SK-N-SH (cell line): ENCODE results near the gene CEP170B. TPM values are rescaled to one million over a fixed set of nuclear protein-coding genes. Genes with fewer than 3 reads are reported as not detected.

Experiments
- CTCF ChIA-PET: fragments of 300-600, 350-600 bp; formaldehyde crosslinking; extraction: SDS; loops from one replicate; lab custom pipeline; 2021; lab: Yijun Ruan, JAX
- POLR2A ChIA-PET: fragments of 350-600 bp; sonication (Branson Sonifier 250); formaldehyde crosslinking; extraction: SDS; loops from one replicate; lab custom pipeline; 2020; ENCODE audit warnings: antibody characterized with exemption, inconsistent platforms; lab: Yijun Ruan, JAX
- DNase-seq: peaks from one replicate; pipeline ENCODE4 v3.0.0; 2012
- H2AFZ ChIP-seq: fragments of 200-600 bp; sonication (generic); 2 replicates; pipeline ENCODE4 v1.8.1; 2016; ENCODE audit warnings: antibody characterized with exemption, mild to moderate bottlenecking, low read depth
- H3F3A ChIP-seq: fragments of 200-600 bp; sonication (generic); replicated peaks from 2 replicates; pipeline ENCODE3; 2016; ENCODE audit warnings: antibody characterized with exemption, mild to moderate bottlenecking; ENCODE audit not compliant: insufficient read depth
- H3K27ac ChIP-seq, 2 experiments: fragments of 200-500 bp in 1 of 2; fragments of 200-600 bp in 1 of 2; sonication (Bioruptor generic) in 1 of 2; sonication (generic), shearing (Covaris generic) in 1 of 2; 2 replicates each; pipeline versions ENCODE4 v1.5.1 to v1.6.1; 2014 to 2016; ENCODE audit warnings: low read depth in 2 of 2, inconsistent platforms in 1 of 2, low read length in 1 of 2, mild to moderate bottlenecking in 1 of 2, mixed read lengths in 1 of 2
- H3K27me3 ChIP-seq: fragments of 200-600 bp; sonication (generic), shearing (Covaris generic); 2 replicates; pipeline ENCODE4 v1.6.1; 2016; ENCODE audit warnings: mixed run types; ENCODE audit not compliant: insufficient read depth
- H3K36me3 ChIP-seq, 2 experiments: fragments of 200-500 bp in 1 of 2; fragments of 200-600 bp in 1 of 2; sonication (Bioruptor generic) in 1 of 2; sonication (generic) in 1 of 2; replicated peaks in 1 of 2; 2 replicates each; pipeline versions ENCODE3 to v1.5.1; 2014 to 2016; ENCODE audit warnings: low read length in 1 of 2, mild to moderate bottlenecking in 1 of 2; ENCODE audit not compliant: insufficient read depth in 2 of 2, control insufficient read depth in 1 of 2
- H3K4me1 ChIP-seq, 2 experiments: fragments of 200-500 bp in 1 of 2; fragments of 200-600 bp in 1 of 2; sonication (Bioruptor generic) in 1 of 2; sonication (generic), shearing (Covaris generic) in 1 of 2; 2 replicates each; pipeline versions ENCODE4 v1.5.1 to v1.6.1; 2014 to 2016; ENCODE audit warnings: low read depth in 1 of 2, low read length in 1 of 2, mixed run types in 1 of 2; ENCODE audit not compliant: insufficient read depth in 2 of 2, control insufficient read depth in 1 of 2
- H3K4me2 ChIP-seq: fragments of 200-600 bp; sonication (generic), shearing (Covaris generic); 2 replicates; pipeline ENCODE4 v1.6.1; 2017; ENCODE audit warnings: mixed run types
- H3K4me3 ChIP-seq, 2 experiments: fragments of 200-500 bp in 1 of 2; fragments of 200-600 bp in 1 of 2; sonication (Bioruptor generic) in 1 of 2; sonication (generic), shearing (Covaris generic) in 1 of 2; 2 replicates each; pipeline versions ENCODE4 v1.5.1 to v1.8.1; 2014 to 2016; ENCODE audit warnings: low read depth in 2 of 2, inconsistent platforms in 1 of 2, low read length in 1 of 2, mild to moderate bottlenecking in 1 of 2, mixed read lengths in 1 of 2, moderate library complexity in 1 of 2
- H3K79me2 ChIP-seq: fragments of 200-600 bp; sonication (generic); 2 replicates; pipeline ENCODE4 v1.8.1; 2017; ENCODE audit warnings: mild to moderate bottlenecking; ENCODE audit not compliant: insufficient read depth
- H3K9ac ChIP-seq: fragments of 200-600 bp; sonication (generic); 2 replicates; pipeline ENCODE4 v1.6.1; 2017; ENCODE audit warnings: mixed run types
- H3K9me2 ChIP-seq: fragments of 200-600 bp; sonication (generic); 2 replicates; pipeline ENCODE4 v1.6.1; 2017; ENCODE audit warnings: mixed run types
- H3K9me3 ChIP-seq: fragments of 200-600 bp; sonication (generic); 2 replicates; pipeline ENCODE4 v1.6.1; 2017; ENCODE audit warnings: mixed run types, mild to moderate bottlenecking, moderate library complexity
- H4K20me1 ChIP-seq: fragments of 200-600 bp; sonication (generic); 2 replicates; pipeline ENCODE4 v1.6.1; 2017; ENCODE audit warnings: mild to moderate bottlenecking, mixed run types; ENCODE audit not compliant: insufficient read depth
- ELF1 ChIP-seq: IDR thresholded peaks from 2 replicates; pipeline ENCODE4 v1.4.0; 2012
- EZH2phosphoT487 ChIP-seq: fragments of 200-600 bp; sonication (generic); IDR thresholded peaks from 2 replicates; pipeline ENCODE4 v1.6.1; 2017; ENCODE audit warnings: low read depth, mixed run types, mild to moderate bottlenecking, antibody characterized with exemption, moderate library complexity, borderline replicate concordance
- FOXJ3 ChIP-seq: sonication (generic); formaldehyde crosslinking; IDR thresholded peaks from 2 replicates; pipeline ENCODE4 v1.5.1; 2020; ENCODE audit warnings: mild to moderate bottlenecking, missing genetic modification reagents
- GABPA ChIP-seq: IDR thresholded peaks from 2 replicates; pipeline ENCODE4 v1.4.0; 2012; ENCODE audit warnings: low read depth, mild to moderate bottlenecking
- IRF3 ChIP-seq: fragments of 150-350 bp; IDR thresholded peaks from 2 replicates; pipeline ENCODE4 v1.6.1; 2016; ENCODE audit warnings: mild to moderate bottlenecking, low read depth, low read length
- MAX ChIP-seq: IDR thresholded peaks from 2 replicates; pipeline ENCODE4 v1.4.0; 2012; ENCODE audit warnings: low read depth
- MXI1 ChIP-seq: IDR thresholded peaks from 2 replicates; pipeline ENCODE4 v1.6.1; 2012; ENCODE audit warnings: mild to moderate bottlenecking, low read depth, low read length, improper control_type of control experiment
- NFIC ChIP-seq: IDR thresholded peaks from 2 replicates; pipeline ENCODE4 v1.4.0; 2012; ENCODE audit warnings: borderline replicate concordance
- POLR2AphosphoS5 ChIP-seq: IDR thresholded peaks from 2 replicates; pipeline ENCODE4 v1.6.1; 2012; ENCODE audit warnings: low read depth, low read length
- RAD21 ChIP-seq: IDR thresholded peaks from 2 replicates; pipeline ENCODE4 v1.6.1; 2012; ENCODE audit warnings: mild to moderate bottlenecking, low read length
- RXRA ChIP-seq: IDR thresholded peaks from 2 replicates; pipeline ENCODE4 v1.4.0; 2012; ENCODE audit warnings: low read depth, mild to moderate bottlenecking, borderline replicate concordance
- TAF1 ChIP-seq: IDR thresholded peaks from 2 replicates; pipeline ENCODE4 v1.6.1; 2012; ENCODE audit warnings: low read depth, mild to moderate bottlenecking, low read length, moderate library complexity, borderline replicate concordance
- TCF12 ChIP-seq: IDR thresholded peaks from 2 replicates; pipeline ENCODE4 v1.4.0; 2012
- TEAD4 ChIP-seq: IDR thresholded peaks from 2 replicates; pipeline ENCODE4 v1.4.0; 2012; ENCODE audit warnings: mild to moderate bottlenecking, borderline replicate concordance; ENCODE audit not compliant: insufficient read depth
- USF2 ChIP-seq: fragments of 150-350 bp; IDR thresholded peaks from 2 replicates; pipeline ENCODE4 v1.6.1; 2017; ENCODE audit warnings: antibody characterized with exemption, low read length, low read depth, borderline replicate concordance
- YY1 ChIP-seq: IDR thresholded peaks from 2 replicates; pipeline ENCODE4 v1.4.0; 2012; ENCODE audit warnings: low read depth, mild to moderate bottlenecking
- whole genome bisulfite sequencing: methylation state at CpG from one replicate; pipeline ENCODE4 v1.1.6; 2017; ENCODE audit warnings: low lambda C conversion rate; 5-methylcytosine and 5-hydroxymethylcytosine counted together
- polyA plus RNA-seq, 3 experiments: library from polyadenylated mRNA; depleted of rRNA; stranded (reverse); fragments of >200 nt; gene quantifications; 2 replicates each; pipeline ENCODE4 v1.2.3, GENCODE V29; 2012
- TF ChIP-seq, protein P1 (sequence below): IDR thresholded peaks from 2 replicates; pipeline ENCODE4 v1.4.0; 2012; ENCODE audit warnings: low read depth, borderline replicate concordance

CEP170B gene
- polyA plus RNA-seq, 1 of the 3 experiments (the other 2 are of a cell fraction): 11.0 TPM

DNA sequence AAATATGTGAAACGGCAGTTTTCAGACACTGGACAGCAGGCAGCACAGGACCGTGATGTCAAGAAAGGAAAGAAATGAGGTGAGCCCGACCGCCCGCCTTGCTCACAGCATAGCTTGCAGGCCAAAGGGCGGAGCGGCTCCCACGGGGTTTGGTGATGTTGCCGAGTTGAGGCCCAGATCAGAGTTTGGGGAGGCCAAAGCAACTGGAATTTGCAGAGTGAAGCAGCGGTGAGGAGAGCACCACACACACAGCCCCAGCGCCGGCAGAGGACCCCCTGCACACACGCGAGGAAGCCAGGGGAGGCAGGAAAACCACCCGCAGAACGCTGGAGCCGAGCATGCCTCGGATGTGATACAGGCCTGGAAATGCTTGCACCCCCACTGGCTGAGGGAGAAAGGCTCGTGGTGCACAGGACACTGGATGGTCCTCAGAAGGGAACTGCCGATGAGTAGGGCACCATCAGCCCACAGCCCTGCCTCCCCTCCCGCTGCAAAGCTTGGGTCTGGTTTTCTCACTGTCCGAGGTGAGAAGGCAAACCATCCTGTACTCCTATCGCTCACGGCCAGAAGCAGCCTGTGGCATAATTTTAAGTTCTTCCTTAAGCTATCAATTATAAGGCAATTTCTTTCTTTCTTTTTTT, 33.9 kb downstream of the CEP170B start:
- no peaks in the 10 kb centered on the region for H3F3A ChIP-seq
- H3K9ac ChIP-seq: no peak overlapping the region
- H3K79me2 ChIP-seq: no peaks in the 10 kb centered on the region
- CTCF ChIA-PET: interaction anchor here (1.0 to 1.6 kb wide), 3 partner anchors 70 to 147 kb away, joined by 3 to 9 read pairs (median 5); no protein-coding TSS in a partner anchor
- H3K9me3 ChIP-seq: no peaks in the 10 kb centered on the region
- H4K20me1 ChIP-seq: no peaks in the 10 kb centered on the region
- DNase-seq: no peak
- H3K36me3 ChIP-seq: no peaks in the 10 kb centered on the region
- TF ChIP-seq TCF12 (no peak), GABPA (no peak), POLR2AphosphoS5 (no peak), RAD21 (no peak), FOXJ3 (CRISPR knock-in tag) (no peak), TAF1 (no peak), NFIC (no peak), MXI1 (no peak), USF2 (no peak), EZH2phosphoT487 (no peak), RXRA (no peak)
- TF ChIP-seq, protein P1, sequence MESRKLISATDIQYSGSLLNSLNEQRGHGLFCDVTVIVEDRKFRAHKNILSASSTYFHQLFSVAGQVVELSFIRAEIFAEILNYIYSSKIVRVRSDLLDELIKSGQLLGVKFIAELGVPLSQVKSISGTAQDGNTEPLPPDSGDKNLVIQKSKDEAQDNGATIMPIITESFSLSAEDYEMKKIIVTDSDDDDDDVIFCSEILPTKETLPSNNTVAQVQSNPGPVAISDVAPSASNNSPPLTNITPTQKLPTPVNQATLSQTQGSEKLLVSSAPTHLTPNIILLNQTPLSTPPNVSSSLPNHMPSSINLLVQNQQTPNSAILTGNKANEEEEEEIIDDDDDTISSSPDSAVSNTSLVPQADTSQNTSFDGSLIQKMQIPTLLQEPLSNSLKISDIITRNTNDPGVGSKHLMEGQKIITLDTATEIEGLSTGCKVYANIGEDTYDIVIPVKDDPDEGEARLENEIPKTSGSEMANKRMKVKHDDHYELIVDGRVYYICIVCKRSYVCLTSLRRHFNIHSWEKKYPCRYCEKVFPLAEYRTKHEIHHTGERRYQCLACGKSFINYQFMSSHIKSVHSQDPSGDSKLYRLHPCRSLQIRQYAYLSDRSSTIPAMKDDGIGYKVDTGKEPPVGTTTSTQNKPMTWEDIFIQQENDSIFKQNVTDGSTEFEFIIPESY: no peak
- WGBS: 86% methylated on average over 22 of the region's 24 CpGs
- H2AFZ ChIP-seq: no peak overlapping the region
- H3K4me1 ChIP-seq: peaks cover 0 to 6% of the 10 kb centered on the region in 2 experiments; a peak in 1 of 4 replicates
- no peaks in the 10 kb centered on the region for H3K9me2 ChIP-seq
- H3K4me3 ChIP-seq: no peak overlapping the region
- POLR2A ChIA-PET: no interaction called here
- no peak overlapping the region for H3K4me2 ChIP-seq
- H3K27me3 ChIP-seq: peaks cover 2% of the 10 kb centered on the region; the same call in 1 of the 2 replicates
- H3K27ac ChIP-seq: no peak overlapping the region

GRCh38 chr14:104899781-104900180, 34.7 kb downstream of the CEP170B start:
- H3K36me3 ChIP-seq: no peaks in the 10 kb centered on the region
- H3K4me2 ChIP-seq: no peak overlapping the region
- WGBS: 18% methylated on average over 2 of the region's 2 CpGs
- no peaks in the 10 kb centered on the region for H3K9me2 ChIP-seq
- no peak overlapping the region for H2AFZ ChIP-seq
- H3K79me2 ChIP-seq: no peaks in the 10 kb centered on the region
- no peak overlapping the region for H3K9ac ChIP-seq
- DNase-seq: no peak
- no peaks in the 10 kb centered on the region for H4K20me1 ChIP-seq
- H3K27me3 ChIP-seq: peaks cover 10% of the 10 kb centered on the region; the same call in 1 of the 2 replicates
- TF ChIP-seq MAX (no peak), ELF1 (no peak), IRF3 (no peak), TEAD4 (no peak), YY1 (no peak), GABPA (no peak)
- H3F3A ChIP-seq: no peaks in the 10 kb centered on the region
- ChIA-PET CTCF (interaction anchor here (1.0 kb wide), 1 partner anchor 29 kb away, joined by 3 read pairs; no protein-coding TSS in a partner anchor), POLR2A (no interaction called here)
- peaks cover 0 to 6% of the 10 kb centered on the region in 2 experiments; a peak in 1 of 4 replicates for H3K4me1 ChIP-seq
- no peak overlapping the region for H3K4me3 ChIP-seq
- H3K27ac ChIP-seq: no peak overlapping the region
- no peaks in the 10 kb centered on the region for H3K9me3 ChIP-seq
